Measurements from ENCODE around the gene GHRL.
A peak's percentile ranks its signal among the peaks of the same experiment; 100 is the strongest.

GHRL gene

DNA sequence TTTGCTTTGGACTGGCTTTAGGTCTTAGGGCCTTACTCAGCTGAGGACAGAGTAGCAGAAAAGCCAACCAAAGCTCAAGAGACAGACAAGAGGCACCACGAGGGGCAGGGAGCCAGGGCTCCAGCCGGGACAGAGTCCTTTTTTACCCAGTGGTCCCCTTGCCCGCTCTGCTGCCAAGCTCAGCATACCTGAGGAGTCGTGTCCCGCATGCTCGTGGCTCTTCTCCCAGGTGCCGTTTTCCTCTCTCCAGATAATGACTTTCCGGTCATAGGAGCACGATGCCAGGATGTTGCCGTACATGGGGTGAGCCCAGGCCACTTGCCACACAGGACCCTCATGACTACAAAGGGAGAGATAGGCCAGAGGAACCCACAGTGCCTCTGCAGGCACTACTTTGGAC is 19.6 kb upstream of the GHRL start:
- DNase-seq (ENCODE audit: low read depth): no peak
- TF ChIP-seq, protein P1, sequence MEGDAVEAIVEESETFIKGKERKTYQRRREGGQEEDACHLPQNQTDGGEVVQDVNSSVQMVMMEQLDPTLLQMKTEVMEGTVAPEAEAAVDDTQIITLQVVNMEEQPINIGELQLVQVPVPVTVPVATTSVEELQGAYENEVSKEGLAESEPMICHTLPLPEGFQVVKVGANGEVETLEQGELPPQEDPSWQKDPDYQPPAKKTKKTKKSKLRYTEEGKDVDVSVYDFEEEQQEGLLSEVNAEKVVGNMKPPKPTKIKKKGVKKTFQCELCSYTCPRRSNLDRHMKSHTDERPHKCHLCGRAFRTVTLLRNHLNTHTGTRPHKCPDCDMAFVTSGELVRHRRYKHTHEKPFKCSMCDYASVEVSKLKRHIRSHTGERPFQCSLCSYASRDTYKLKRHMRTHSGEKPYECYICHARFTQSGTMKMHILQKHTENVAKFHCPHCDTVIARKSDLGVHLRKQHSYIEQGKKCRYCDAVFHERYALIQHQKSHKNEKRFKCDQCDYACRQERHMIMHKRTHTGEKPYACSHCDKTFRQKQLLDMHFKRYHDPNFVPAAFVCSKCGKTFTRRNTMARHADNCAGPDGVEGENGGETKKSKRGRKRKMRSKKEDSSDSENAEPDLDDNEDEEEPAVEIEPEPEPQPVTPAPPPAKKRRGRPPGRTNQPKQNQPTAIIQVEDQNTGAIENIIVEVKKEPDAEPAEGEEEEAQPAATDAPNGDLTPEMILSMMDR (IDR thresholded peaks at IDR 0.05; ENCODE audit: control insufficient read depth, insufficient read depth, low read depth, low read length, missing control alignments): no peak
- H3K4me3 ChIP-seq (ENCODE audit: control insufficient read depth, low read depth, low read length): no peak overlapping the region

DNA sequence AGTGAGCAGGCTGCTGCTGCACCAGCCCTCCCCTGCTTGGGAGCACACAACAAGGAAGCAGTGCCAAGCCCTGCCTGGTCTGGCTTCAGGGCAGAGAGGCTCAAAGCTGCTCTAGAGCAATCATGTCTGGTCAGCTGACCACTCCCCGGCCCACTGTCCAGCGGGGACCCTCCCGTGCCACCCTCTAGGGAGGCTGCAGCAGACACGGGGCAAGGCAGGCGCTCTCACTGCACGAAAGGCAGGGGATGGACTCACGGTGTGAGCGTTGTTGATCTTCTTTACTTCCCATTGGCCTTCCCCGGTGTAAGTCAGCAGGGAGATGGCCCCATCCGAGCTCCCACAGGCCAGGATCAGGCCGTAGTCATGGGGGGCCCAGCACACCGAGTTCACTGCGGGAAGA is 19.0 kb upstream of the GHRL start:
- TF ChIP-seq, protein P1 (IDR thresholded peaks at IDR 0.05; ENCODE audit: control insufficient read depth, insufficient read depth, low read depth, low read length, missing control alignments): no peak
- H3K4me3 ChIP-seq (ENCODE audit: control insufficient read depth, low read depth, low read length): no peak overlapping the region
- DNase-seq (ENCODE audit: low read depth): no peak

DNA sequence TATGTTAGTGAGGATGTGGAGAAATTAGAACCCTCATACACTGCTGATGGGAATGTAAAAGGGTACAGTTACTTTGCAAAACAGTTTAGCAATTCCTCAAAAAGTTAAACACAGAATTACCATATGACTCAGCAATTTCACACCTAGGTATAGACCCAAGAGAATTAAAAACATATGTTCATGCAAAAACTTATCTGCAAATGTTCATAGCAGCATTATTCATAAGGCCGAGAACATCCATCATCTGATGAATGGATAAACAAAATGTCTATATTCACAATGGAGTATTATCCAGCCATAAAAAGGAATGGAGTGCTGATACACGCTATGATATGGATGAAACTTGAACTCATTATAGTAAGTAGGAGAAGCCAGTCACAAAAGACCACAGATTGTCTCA is 17.8 kb upstream of the GHRL start:
- DNase-seq (ENCODE audit: low read depth): peak; percentile 31
- TF ChIP-seq, protein P1 (IDR thresholded peaks at IDR 0.05; ENCODE audit: control insufficient read depth, insufficient read depth, low read depth, low read length, missing control alignments): no peak
- no peak overlapping the region for H3K4me3 ChIP-seq (ENCODE audit: control insufficient read depth, low read depth, low read length)

DNA sequence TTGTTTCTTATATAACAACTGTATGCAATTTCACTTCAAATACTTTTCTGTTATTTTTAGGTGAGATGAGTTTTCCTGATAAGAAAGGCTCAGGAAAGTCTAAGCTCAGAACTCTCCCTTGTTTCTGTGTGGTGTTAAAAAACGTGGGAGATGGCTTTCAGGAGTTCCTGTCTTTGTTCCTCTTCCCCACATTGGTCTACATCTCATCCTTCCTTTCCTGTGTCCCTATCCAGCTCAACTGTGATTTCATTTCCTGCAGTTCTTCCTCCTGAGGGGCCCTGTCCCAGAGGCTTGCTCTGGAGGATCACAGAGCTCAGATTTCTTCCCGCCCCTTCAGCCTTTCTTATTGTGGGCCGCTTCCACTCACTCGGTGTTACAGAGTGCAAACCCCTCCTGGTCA is 17.0 kb upstream of the GHRL start:
- TF ChIP-seq, protein P1 (IDR thresholded peaks at IDR 0.05; ENCODE audit: control insufficient read depth, insufficient read depth, low read depth, low read length, missing control alignments): no peak
- DNase-seq (ENCODE audit: low read depth): no peak
- no peak overlapping the region for H3K4me3 ChIP-seq (ENCODE audit: control insufficient read depth, low read depth, low read length)

DNA sequence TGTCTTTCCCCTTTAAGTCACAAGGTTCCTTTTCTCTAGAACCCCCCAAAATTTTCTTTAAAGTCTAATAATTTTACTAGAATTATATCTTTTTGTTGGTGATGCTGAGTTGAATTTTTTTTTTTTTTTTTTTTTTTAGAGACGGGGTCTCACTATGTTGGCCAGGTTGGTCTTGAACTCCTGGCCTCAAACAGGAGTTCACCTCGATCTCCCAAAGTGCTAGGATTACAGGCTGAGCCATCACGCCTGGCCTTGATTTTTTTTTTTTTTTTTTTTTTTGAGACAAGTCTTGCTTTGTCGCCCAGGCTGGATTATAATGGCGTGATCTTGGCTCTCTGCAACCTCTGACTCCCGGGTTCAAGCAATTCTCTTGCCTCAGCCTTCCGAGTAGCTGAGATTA is 15.9 kb upstream of the GHRL start:
- TF ChIP-seq, protein P1 (IDR thresholded peaks at IDR 0.05; ENCODE audit: control insufficient read depth, insufficient read depth, low read depth, low read length, missing control alignments): no peak
- H3K4me3 ChIP-seq (ENCODE audit: control insufficient read depth, low read depth, low read length): no peak overlapping the region

DNA sequence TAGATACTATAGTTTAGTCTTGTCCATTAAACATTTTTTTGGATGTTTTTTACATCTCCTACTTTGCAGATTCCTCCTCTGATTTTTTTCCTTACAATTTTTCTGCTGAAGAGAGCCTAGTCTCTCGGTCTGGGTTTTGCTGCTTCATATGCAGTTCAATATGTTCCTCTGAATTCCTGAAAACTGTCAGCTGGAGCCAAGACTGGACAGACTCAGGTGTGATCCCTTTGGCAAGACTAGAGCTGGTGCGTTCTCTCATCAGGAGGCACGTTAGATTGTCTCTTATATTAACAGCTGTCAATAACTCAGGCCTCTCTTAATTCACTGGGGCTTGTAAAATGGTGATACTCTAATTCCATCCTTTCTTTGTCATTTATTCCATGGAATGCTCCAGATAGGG is 13.4 kb upstream of the GHRL start:
- no peak overlapping the region for H3K4me3 ChIP-seq (ENCODE audit: control insufficient read depth, low read depth, low read length)
- TF ChIP-seq, protein P1 (IDR thresholded peaks at IDR 0.05; ENCODE audit: control insufficient read depth, insufficient read depth, low read depth, low read length, missing control alignments): no peak
- DNase-seq (ENCODE audit: low read depth): no peak

More for the DNA sequence above, 15.9 kb upstream of the GHRL start:
- DNase-seq (ENCODE audit: low read depth): no peak

DNA sequence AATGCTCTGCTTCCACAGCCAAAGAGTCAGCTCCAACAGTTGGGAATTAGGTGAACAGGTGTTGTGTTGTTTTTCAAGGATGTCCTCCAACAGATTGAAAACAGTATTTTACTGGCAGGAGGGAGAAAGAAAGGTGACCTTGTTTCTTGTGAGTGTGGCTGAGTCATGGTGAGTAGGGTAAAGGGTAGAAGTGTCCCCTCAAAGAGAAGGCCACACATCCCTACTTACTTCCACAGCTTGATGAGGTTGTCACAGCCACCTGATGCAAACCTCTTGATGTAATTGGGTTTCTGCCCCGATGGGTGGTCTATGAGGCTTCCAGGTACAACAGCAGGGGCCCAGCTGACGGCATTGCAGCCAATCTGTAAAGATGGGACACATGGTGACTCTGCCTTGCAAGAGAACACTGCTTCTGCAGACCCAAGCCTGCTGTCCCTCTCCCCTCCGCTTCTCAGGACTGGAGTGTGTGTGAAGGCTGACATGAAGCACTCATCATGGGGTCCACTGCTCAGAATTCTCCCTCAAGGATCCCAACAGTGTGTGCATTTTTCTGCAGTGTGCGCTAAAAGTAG is 12.7 kb upstream of the GHRL start:
- no peak overlapping the region for H3K4me3 ChIP-seq (ENCODE audit: control insufficient read depth, low read depth, low read length)
- no peak for DNase-seq (ENCODE audit: low read depth)
- TF ChIP-seq, protein P1 (IDR thresholded peaks at IDR 0.05; ENCODE audit: control insufficient read depth, insufficient read depth, low read depth, low read length, missing control alignments): no peak

Data from AG09309 (cell line).